AG10803 (cell line): ENCODE measurements around the gene FAM20A.

Experiments used
- DNase-seq: peaks from one replicate; pipeline ENCODE4 v3.0.0; 2010; ENCODE audit warnings: low read depth
- H3K4me3 ChIP-seq: 2 replicates; pipeline ENCODE4 v1.5.1; 2011; ENCODE audit warnings: mild to moderate bottlenecking, low read length, control low read depth
- TF ChIP-seq, protein P1 (sequence below): conservative IDR thresholded peaks from 2 replicates; pipeline ENCODE4 v1.5.1; 2011; ENCODE audit warnings: mild to moderate bottlenecking, low read length, control low read depth, inconsistent platforms

The FAM20A gene

DNA sequence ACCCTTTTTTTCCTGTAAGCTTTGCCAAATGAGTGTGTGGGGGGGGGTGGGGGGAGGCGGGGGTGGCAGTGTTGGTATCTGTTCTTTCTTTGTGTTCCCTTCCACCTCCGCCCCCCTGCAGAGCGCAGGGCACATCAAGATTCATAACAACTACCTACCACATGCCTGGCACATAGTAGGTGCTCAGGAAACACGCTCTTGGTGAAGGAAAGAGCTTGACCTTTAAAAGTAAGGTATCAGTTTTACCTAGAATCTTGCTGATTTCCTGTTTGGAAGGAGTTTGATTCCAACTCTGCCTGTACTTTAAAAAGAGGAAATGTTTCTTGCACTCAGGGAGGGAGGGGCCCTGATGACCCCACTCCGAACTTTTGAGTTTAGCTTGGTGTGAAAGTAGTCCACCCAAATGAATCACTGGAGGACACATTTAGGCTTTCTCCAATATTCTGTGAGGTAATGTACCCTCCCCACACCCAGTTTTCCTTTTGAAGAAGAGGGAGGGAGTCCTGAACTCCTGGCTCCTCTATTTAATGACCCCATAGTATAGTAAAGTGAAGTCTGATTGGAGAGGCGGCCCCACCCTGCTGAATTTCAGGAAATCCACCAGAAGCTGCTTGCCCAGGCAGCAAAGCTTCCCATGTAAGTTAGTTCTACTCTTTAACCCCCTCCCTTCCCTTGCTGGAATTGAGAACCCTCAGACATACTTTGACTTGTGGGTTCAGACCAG is 560 bp upstream of the FAM20A start:
- DNase-seq, result no peak
- TF ChIP-seq, protein P1, sequence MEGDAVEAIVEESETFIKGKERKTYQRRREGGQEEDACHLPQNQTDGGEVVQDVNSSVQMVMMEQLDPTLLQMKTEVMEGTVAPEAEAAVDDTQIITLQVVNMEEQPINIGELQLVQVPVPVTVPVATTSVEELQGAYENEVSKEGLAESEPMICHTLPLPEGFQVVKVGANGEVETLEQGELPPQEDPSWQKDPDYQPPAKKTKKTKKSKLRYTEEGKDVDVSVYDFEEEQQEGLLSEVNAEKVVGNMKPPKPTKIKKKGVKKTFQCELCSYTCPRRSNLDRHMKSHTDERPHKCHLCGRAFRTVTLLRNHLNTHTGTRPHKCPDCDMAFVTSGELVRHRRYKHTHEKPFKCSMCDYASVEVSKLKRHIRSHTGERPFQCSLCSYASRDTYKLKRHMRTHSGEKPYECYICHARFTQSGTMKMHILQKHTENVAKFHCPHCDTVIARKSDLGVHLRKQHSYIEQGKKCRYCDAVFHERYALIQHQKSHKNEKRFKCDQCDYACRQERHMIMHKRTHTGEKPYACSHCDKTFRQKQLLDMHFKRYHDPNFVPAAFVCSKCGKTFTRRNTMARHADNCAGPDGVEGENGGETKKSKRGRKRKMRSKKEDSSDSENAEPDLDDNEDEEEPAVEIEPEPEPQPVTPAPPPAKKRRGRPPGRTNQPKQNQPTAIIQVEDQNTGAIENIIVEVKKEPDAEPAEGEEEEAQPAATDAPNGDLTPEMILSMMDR, result no peak
- peak overlapping the region; percentile 77 for H3K4me3 ChIP-seq

DNA sequence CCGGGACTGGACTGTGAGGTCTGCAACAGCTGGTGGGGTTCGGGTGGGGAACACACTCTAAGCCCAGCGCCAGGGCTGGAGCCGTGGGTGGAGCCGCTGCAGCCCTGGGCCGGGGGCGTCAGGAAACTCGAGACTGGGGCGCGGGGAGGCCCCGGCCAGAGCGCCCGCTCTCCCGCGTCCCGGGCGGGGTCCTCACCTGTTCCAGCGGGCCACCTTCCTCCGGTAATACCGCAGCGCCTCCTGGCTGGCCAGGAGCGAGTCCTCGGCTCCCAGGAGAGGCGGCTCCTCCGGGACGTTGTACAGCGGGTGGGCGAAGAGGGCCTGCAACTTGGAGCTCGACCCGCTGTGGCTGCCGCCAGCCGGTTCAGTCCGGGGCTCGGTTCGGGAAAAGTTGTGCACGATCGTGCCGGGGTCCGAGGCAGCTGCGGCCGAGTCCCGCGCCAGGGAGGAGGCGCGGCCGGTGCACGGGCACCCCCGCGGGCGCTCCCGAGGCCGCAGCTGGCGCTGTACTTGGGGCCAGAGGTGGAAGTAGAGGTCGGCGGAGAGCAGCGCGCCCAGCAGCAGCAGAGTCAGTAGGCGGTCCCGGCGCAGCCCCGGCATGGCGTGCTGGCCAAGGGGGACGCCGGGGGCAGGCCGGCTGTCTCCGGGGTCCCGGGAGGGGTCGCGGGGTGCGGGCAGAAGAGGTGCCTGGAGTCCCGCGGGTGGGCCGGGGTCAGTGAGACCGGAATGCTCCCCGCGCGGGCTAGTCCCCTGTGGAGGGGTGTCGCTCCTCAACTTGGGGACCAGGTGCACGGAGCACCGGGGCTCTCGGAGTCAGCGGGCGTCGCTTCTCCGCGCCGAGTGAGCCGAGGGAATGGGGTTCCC is 868 bp downstream of the FAM20A start:
- no peak for DNase-seq
- TF ChIP-seq, protein P1, result no peak; the same call in 1 of the 2 replicates
- H3K4me3 ChIP-seq, result peak overlapping the region; percentile 77

DNA sequence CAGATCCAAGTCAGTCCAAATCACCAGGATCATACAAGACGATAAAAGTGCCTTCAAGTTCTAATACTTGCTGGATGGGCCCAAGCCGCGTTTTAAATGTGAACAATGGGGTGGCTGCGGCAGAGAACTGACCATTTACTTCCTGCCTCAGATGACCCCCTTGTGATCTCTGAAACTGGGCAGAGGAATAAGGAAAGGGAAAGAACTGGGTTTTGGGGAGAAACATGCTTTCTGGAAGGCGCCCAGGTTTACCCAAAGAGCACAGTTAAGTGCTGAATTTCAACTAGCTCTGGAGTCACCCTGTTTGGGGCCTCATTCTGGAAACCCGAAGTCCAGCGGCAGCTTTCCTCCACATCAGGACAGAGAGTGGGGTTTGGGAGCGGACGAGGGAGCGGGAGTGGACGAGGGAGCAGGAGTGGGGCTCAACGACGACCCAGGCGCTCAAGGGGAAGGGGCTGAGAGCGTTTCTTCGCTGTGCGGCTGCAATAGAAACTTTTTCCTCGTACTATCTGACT is 1.6 kb downstream of the FAM20A start:
- peak overlapping the region; percentile 77 for H3K4me3 ChIP-seq
- TF ChIP-seq, protein P1, result no peak
- DNase-seq, result no peak

DNA sequence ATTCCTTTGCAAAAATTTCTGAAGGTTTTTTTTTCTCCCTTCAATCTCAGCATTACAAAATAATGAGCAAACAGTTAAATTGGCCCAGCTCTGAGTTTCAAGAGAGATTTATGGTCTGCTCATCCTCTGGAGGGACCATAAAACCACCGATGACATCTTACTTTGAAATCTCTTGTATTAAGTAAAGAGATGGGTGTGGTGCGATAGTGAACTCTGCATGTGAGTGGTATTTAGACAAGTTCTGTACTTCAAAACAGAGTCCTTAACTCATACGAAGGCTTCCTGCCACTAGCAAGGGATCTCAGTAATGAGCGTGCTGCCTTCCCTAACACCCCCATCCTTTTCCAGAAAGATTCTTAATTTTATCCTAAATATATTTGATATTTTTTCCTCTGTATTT is 2.1 kb downstream of the FAM20A start:
- TF ChIP-seq, protein P1, result no peak
- peak; percentile 91 for DNase-seq
- H3K4me3 ChIP-seq, result peak overlapping the region; percentile 77

DNA sequence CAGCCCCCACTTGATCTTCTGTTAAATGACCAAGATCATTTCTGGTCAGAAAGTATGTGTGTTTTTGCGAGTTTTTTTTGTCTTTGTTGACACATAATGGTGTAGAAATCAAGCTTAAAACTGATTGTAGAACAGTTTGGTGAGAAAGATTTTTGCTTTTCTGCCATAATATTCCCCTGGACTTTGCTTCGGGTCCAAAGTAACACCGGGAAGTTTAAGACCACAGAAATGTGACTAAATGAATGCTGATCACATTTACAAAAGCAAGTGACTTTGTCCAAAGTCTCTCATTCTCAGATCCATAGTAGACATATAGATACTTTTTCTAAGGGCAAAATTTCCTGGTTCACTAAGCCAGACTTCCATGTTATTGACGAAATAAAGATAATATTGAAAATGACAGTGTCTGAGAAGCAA is 2.6 kb downstream of the FAM20A start:
- DNase-seq, result no peak
- H3K4me3 ChIP-seq, result peak overlapping the region; percentile 77
- TF ChIP-seq, protein P1, result no peak

DNA sequence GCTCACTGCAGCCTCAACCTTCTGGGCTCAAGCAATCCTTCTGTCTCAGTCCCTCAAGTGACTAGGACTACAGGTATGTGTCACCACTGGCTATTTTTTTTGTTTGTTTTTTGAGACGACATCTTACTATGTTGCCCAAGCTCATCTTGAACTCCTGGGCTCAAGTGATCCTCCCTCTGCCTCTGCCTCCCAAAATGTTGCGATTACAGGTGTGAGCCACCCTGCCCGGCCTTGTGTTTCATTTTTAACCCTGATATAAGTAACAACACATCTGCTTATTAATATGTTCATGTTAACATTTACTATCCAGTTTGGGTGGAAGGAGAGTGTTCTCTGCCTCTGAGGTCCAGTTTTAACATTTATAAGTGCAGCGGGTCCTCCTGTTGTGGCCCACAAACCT is 3.1 kb downstream of the FAM20A start:
- DNase-seq, result no peak
- peak overlapping the region; percentile 77 for H3K4me3 ChIP-seq
- TF ChIP-seq, protein P1, result no peak
